GM12874 (cell line): ENCODE measurements around the gene CENPM.

Experiments used
- TF ChIP-seq, protein P1 (sequence below): IDR thresholded peaks from 2 replicates; pipeline ENCODE4 v1.5.1; 2011; ENCODE audit warnings: low read depth, mild to moderate bottlenecking, control low read depth, low read length, moderate library complexity; ENCODE audit not compliant: insufficient read depth

Gene CENPM

GRCh38 chr22:41934284-41935014 lies 12.5 kb downstream of the CENPM start:
- TF ChIP-seq, protein P1, sequence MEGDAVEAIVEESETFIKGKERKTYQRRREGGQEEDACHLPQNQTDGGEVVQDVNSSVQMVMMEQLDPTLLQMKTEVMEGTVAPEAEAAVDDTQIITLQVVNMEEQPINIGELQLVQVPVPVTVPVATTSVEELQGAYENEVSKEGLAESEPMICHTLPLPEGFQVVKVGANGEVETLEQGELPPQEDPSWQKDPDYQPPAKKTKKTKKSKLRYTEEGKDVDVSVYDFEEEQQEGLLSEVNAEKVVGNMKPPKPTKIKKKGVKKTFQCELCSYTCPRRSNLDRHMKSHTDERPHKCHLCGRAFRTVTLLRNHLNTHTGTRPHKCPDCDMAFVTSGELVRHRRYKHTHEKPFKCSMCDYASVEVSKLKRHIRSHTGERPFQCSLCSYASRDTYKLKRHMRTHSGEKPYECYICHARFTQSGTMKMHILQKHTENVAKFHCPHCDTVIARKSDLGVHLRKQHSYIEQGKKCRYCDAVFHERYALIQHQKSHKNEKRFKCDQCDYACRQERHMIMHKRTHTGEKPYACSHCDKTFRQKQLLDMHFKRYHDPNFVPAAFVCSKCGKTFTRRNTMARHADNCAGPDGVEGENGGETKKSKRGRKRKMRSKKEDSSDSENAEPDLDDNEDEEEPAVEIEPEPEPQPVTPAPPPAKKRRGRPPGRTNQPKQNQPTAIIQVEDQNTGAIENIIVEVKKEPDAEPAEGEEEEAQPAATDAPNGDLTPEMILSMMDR: no peak

DNA sequence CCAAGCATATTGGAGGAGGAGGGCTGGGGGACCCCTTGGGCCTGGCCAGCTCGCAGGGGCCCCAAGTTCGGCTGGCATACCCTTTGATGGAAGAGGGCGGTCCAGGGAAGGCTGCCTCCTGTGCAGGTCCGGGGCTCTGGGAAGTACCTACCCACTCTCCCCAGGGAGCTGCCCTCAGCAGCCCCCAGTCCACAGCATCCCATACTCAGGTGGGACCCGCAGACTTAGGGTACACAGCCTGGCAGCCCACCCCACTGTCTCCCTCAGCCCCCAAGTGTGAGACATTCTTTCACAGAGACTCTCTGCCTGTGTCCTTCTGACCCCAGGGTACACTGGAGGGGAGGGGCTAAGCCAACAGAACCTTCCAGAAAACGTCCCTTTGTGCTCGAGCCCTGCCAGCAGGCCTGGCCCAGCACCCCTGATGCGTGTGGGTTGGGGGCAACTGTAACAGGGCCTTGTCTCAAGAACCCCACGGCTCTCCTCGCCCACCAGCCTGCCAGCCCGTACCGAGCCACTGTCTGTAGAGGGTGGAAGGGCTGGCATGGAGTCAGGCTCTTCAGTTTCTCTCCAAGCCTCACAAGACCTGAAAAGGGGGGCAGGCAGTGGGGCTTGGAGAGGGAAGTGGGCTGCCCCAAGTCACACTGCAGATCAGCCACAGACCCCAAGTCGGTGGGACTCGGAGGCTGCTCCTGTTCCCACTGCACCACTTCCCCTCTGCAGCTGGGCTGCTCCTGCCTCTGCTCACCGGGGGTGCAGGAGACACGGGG lies 13.4 kb downstream of the CENPM start:
- TF ChIP-seq, protein P1: no peak

DNA sequence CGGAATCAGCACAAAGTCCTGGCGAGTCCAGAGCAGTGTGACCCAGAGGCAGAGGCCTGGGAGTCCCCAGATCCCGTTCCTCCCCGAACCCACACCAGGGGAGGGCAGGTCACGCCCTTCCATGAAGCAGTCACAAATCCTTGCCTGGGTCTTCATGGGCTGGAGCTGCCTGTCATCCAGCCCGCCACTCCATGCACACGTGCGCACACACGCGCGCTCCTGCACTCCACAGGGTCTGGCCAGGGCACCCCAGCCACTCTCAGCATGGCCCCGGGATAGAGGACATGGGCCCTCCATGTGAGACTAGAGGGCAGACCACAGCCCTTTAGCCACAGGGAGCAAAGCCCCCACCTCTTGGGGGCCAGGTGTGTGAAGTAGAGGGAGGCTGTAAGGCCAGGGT lies 14.6 kb downstream of the CENPM start:
- TF ChIP-seq, protein P1: no peak

- TF ChIP-seq, protein P1: no peak
Measured at GRCh38 chr22:41931701-41932269, 15.2 kb downstream of the CENPM start.

DNA sequence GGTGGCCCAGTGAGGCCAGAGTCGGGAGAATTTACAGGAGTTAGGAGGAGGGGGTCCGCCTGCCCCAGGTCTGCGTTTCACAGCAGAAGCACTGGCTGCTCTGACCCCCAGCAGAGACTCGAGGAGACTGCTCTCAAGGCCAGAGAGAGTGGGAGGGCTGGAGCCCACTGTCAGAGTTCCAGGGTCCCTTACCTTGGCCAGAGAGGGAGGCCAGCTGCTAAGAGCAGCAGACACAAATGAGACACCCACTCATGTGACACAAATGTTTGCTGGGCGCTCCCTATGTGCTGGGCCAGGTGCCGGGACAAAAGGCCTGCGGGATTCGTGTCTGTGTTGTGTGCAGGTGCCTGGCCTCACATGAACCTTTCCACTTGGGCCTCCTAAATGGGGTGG lies 17.5 kb downstream of the CENPM start:
- TF ChIP-seq, protein P1: no peak

DNA sequence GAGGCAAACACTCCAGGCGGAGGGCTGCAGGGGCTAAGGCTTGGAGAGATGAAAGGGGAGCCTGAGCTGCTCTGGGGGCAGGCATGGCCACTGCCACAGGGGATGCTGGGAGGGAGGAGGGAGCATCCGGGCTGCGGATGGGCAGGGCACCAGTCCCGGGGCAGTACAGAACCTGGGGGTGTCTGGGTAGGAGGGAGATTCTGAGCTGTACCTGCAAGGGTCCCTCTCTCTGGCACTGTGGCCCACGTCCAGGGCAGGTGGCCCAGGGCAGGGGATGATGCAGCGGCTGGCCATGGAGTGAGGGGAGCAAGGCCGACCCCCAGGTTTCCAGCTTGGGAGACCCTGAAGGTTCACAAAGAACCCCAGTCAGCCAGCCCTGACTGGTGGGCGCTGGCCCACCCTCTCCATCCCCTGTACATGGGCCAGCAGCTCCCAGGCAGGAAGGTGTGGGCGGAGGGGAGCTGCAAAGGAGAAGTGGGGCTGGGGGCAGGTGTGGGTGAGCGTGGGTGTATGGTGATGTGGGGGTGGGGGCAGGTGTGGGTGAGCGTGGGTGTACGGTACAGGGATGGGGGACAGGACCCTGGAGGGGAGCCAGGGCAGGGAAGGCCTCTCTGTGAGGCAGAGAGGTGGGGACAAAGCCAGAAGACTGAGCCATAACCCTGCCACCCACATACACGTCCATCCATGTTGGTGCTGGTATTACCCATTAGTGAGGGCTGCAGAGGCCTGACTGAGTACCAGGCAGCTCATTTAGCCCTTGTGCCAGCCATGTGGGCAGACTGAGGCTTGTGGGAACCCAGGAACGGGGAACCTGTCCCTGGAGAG lies 18.1 kb downstream of the CENPM start:
- TF ChIP-seq, protein P1: no peak

DNA sequence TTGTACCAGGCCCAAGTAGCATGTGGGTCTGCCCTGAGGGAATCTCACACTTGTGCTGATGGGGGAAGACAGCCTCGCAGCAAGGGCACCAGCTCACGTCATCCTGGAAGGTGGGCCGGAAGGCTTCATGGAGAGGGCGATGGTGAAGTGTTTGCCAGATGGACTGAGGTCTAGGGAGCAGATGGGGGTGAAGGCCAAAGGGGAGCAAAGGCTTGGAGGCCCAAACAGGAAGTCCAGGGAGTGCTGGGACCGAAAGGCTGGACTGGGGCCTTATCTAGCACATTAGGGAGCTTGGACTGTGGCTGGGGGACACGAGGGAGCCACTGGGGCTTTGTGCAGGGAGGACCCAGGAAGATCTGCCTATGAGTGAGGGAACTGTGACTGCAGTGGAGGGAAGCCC lies 19.1 kb downstream of the CENPM start:
- TF ChIP-seq, protein P1: no peak
